Measurements from ENCODE around the gene SKIDA1.

SKIDA1 gene

DNA sequence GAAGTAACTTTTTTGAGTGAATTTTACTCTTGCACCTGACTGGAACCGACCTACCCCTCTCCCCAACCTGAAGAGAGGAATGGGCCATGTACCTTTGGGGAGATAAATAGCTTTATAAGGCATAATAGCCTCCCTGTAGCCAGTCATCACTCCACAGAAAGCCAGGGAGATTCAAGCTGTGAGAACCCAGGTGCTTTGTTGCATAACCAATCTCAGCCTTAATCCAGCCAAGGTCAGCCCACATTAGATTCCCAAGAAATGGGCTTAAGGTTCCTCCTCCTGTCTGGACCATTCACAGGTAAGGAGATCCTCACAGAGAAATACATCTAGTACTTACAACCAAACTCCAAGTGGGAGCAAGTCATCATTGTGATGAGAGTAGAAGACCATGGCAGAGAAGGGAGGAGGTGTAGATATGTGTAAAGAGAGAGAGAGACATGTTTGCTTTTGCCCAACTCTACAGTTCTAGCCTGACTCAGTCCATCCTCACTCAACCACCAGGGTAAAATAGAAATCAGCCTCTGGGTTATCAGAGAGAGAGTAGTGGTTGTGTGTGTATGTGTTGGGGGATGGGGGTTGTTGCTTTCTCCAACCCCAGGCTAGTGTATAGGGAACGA lies 23.6 kb downstream of the SKIDA1 start:
- DNase-seq (ENCODE audit: low read depth): no peak

GRCh38 chr10:21501091-21501490 lies 24.4 kb downstream of the SKIDA1 start:
- no peak for DNase-seq (ENCODE audit: low read depth)

DNA sequence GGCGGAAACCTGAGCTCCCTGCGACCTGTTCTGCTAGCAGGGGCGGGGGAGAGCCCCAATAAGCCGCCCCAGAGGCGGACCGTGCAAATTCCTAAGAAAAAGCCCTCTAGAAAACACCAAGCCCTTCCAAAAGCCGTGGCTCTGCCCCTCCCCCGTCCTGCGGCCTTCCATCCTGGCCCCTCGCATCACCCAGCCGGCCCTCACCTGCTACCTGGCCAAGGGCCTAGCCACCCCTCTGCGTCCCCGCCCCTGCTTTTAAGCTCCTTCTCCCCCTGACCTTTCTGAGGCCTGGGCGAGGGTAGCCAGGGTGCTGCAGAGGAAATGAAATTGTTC lies 24.9 kb downstream of the SKIDA1 start:
- DNase-seq (ENCODE audit: low read depth): no peak

DNA sequence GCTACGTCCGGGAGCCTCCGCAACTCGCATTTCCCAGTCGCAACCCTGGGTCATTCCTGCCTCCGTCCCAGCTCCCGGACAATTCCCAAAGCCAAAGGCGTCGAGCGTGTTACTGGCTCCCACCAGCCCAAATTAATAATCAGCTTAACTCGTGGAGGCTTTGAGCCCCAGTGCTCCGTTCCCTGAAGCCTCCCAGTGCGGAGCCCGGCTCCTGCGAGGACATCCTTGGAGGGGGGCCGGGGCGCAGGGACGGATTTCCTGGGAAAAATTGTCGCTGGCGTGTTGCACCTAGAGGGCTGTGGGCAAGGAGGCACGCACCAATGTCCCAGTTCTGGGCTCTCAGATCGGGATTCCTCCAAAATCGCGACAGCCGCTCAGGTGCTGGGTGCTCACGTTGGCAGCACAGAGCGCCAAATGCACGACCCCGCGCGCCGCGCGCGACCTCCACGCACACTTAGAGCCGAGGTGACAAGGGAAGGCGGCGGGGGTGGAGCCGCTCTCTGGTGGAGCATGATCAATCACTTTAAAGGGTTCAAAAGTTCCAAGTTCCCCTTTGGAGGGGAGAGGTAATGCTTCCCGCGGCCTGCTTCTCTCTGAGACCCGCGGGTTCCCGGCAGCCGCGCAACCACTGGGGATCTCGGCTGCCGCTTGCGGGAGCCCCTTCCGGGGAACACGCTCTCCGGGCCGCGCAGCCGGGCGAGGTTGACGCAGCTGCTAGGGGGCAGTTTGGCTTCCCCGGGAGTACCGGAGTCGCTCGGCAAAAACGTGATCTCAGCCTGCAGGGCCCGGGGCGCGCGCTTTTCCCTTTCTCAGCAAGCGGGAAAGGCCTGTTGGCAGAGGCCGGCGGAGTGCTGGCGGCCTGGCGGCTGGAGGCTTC lies 25.5 kb downstream of the SKIDA1 start:
- DNase-seq (ENCODE audit: low read depth): no peak

GRCh38 chr10:21498986-21499385 lies 26.5 kb downstream of the SKIDA1 start:
- no peak for DNase-seq (ENCODE audit: low read depth)

DNA sequence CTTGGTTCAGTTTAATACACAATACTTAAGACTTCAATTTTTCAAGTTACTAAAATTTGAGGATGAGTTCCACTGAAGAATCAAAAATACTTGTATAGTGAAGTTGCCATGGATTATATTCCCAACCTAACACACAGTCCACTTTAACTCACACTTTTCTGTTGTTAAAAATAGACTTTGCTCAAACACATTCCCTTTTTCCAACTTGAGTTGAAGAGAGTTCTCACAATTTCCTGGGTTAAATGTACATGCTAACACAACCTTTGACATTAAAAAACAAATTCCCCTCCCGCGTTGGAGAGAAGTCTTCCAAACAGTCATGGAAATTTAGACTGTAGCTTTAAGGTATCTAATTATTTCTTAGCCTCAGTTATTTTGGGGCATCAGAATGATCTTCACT lies 27.1 kb downstream of the SKIDA1 start:
- no peak for DNase-seq (ENCODE audit: low read depth)

DNA sequence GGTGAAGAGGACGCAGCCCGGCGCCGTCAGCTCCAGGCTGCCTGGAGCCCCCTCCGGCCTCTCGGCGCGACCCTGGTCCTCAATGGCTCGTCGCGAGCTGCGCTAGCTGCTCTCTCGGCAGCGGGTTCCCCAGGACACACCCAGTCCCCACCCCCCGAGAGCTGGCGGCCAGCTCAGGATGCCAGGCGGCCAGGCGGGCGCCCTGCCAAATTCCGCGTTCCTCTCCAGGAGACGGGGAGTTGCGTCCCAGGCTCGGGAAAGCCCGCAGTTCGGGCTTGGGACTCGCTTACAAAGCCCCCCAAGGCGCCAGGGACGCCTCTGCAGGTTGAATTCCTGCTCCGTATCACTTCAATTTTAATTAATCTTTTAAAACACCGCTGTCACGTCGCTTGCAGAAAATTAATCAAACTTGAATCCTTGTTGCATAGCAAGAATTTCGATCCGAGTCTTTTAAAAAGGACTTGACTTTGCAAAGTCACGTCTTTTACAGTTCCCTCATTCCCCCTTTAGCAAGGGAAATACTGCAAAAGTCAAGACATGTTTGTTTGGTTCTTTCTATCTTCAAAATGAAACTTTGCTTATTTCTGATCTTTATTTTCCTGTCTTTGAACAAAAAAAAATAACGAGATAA lies 28.2 kb downstream of the SKIDA1 start:
- no peak for DNase-seq (ENCODE audit: low read depth)

GRCh38 chr10:21496343-21497176 lies 28.9 kb downstream of the SKIDA1 start:
- DNase-seq (ENCODE audit: low read depth): no peak

DNA sequence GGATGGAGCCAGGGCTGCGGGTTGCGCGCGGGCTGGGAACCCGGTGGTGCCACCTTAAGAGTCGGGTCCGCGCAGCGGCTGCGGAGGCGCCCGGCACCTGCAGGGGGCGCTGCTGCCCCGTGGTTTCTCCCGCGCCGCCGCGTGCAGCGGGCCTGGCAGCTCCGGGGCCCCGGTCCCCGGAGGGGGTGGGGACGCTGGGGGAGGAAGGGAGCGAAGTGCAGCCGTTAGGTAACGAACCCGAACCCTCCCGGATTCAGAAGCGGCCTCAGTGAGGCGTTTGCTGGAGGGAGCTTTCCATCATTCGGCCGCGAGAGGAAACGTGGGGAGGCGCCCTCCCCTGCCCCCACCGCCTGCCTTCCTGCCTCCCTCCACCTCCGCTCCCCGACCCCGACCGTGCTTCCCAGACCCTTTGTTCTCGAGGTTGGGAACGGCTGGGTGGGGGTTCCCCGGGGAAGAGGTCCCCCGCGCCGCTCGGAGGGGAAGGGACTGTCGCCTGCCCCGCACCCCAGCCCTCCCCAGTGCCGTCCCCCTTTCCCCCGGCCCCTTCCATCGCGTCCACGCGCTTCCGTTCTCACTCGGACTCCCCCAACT lies 29.6 kb downstream of the SKIDA1 start:
- DNase-seq (ENCODE audit: low read depth): peak; percentile 65

DNA sequence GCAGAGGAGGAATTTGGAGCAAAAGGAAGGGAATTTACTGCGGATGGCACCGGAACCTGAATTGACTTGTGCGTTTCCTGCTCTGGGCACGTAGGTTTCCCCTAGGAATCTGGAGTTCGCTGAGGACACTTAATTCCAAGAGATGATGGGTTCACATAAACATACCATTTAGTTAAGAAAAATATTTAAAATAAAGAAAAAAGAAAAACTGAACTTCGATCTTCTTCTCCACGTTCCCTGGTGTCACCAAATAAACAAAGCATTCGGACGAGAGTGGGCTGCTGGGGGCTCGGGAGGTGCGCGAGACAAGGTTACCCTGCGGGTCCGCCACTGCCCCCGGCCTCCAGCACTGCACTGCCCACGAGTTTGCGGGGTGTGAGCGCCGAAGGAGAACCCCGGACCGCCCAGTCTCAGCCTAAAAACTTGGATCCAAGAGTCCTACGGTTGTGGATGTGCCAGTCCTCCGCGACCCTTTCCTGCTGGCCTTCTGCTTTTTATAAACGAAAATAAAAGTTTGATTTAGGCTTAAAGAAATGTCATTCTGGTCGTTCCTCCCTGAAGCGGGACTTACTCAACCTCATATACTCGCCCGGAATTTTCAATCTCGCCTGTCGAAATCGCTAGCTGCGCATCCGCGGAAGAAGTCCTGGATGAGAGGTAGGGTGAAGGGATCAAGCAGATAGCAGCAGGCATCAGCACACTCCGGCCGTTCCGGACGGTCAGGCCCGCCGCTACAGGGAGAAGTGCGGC lies 30.3 kb downstream of the SKIDA1 start:
- no peak for DNase-seq (ENCODE audit: low read depth)

GRCh38 chr10:21494191-21495001 lies 31.1 kb downstream of the SKIDA1 start:
- no peak for DNase-seq (ENCODE audit: low read depth)

DNA sequence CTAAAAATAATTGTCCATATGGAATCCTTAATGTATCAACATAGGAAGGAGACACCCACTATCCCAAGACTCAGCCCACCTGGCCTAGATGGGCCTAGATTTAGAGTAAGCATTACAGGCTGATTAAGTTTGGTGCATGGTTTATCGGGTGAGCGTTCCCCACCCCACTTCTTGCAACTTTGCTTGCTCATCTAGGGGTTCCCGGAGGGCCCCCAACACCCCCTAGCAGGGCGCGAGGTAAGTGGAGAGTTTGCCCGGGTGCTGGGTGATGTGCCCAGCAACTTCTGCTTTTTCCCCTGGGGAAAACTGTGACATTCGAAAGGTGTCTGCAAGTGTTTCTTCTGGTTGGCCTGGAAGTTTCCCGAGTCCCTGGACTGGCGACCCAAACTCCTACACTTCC lies 31.7 kb downstream of the SKIDA1 start:
- DNase-seq (ENCODE audit: low read depth): no peak

DNA sequence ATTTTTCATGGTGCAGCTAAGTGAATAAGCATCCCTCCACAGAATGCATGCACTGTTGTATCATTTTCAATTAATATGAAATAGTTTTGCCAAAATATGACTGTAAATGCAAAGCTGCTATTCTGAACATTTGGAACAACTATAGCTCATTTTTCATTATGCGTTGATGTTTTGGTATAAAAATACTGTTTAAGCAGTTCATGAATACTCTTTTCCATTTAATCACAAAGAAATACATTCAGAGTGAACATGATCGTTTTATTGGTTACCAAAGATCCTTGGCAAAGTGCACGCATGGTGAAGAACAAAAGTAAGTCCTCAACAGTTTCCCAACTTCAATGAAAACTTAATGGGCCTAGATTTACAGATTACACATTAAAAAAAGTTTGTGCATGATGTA lies 33.1 kb downstream of the SKIDA1 start:
- DNase-seq (ENCODE audit: low read depth): no peak

DNA sequence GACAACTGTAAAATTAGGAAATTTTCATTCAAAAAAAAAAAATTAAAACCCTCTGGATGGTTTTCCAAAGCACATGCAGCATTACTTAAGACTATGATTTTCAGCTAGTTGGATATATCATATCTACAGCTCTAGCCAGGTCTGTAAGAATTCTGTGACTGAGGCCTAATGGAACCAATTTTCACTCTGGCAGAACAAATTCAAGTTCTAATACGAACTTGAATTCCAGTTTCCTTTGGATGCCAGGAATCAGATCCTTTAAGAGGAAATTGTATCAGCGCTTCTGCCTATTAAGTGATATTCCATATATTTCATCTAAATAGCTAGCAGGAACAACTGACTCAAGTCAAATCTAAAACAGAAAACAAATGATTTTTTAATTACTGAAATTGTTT lies 34.8 kb downstream of the SKIDA1 start:
- DNase-seq (ENCODE audit: low read depth): no peak

- DNase-seq (ENCODE audit: low read depth): no peak
Observed at GRCh38 chr10:21490028-21490710, 35.3 kb downstream of the SKIDA1 start.

DNA sequence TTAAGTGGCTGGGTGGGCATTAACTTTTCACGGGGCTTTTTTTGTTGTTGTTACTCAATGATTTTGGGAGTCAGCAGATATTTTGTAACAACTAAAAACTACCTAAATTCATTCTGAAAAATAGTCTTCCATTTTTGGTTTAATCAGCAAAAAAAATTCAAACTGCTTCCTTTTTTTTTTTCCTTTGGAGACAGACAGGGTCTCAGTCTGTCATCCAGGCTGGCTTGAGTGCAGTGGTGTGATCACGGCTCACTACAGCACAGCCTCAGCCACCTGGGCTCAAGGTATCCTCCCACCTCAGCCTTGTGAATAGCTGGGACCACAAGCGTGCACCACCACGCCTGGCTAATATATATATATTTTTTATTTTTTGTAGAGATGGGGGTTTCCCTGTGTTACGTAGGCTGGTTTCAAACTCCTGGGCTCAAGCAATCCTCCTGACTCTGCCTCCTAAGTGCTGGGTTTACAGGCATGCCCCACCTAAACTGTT lies 36.5 kb downstream of the SKIDA1 start:
- DNase-seq (ENCODE audit: low read depth): no peak

DNA sequence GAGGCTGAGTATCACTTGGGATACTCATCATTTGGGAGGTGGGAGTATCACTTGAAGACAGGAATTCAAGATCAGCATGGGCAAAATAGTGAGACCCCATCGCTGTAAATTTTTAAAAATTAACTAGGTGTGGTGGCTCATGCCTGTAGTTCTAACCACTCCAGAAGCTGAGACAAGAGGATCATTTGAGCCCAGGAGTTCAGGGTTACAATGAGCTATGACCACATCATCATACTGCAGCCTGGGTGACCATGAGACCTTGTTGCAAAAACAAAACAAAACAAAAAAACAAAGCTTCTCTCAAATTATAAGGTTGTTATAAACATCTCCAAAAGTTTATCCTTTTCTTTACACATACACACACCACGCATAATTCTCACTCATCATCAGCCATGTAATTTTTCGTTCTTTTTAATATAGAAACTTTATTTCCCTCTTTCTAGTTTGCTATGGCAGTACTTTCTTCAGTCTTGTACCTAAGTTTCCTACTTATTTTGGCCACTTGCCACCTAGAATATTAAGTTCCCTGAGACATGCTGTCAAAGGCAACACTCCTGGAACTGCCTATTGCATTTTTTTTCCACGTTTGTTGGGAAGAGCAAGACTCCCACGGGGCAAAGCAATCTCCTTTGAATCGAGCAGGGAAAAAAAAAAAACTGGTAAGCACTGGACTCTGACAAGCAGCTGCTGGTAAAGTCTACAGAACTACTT lies 37.1 kb downstream of the SKIDA1 start:
- no peak for DNase-seq (ENCODE audit: low read depth)

- DNase-seq (ENCODE audit: low read depth): no peak
Observed at GRCh38 chr10:21487416-21488180, 37.9 kb downstream of the SKIDA1 start.

All from stimulated activated CD8-positive, alpha-beta memory T cell treated with anti-CD3 and anti-CD28 coated beads, Interleukin-15, amount 100 ng/mL, for 1 hour (primary cell).